ENCODE measurements around the gene DIPK1B.

DIPK1B gene

DNA sequence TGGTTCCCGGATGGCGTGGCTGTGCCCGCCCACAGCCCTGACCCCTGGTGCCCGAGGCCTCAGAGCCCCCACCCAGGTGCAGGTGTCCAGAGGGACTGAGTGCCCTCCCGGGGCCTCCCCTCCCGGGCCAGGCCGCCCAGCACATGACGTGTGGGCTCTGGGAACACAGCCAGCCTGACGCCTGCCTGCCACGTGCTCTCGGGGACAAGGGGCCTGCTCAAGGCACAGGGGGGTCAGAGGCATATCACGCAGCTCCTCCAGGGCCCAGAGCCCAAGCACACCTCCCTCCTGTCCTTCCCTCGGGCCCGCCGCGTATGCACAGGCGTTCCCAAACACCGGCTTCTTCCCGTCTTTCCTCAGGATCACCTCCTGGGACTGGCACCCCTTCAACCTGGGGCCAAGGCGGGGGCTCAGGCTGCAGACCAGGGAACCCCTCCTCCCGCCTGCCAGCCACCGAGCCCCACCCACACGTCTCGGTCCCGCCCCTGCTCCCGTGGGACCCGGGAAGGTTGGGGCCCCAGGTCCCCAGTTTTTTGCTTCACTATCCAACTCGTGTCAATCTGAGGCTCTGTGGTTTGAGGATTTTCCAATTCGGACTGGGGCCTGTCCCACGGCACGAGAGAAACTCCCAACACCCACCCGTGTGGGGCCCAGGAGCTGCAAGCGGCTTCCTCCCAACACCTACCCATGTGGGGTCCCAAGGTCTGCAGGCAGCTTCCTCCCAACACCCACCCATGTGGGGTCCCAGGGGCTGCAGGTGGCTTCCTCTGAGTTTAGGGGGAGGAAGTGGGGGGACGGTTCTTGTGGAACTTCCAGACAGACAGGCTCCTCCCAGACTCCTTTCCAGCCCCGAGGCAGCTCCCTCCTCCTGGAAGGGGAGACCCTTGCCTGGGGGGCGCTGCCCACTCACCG, 28.9 kb downstream of the DIPK1B start:
- DNase-seq: no peak

DNA sequence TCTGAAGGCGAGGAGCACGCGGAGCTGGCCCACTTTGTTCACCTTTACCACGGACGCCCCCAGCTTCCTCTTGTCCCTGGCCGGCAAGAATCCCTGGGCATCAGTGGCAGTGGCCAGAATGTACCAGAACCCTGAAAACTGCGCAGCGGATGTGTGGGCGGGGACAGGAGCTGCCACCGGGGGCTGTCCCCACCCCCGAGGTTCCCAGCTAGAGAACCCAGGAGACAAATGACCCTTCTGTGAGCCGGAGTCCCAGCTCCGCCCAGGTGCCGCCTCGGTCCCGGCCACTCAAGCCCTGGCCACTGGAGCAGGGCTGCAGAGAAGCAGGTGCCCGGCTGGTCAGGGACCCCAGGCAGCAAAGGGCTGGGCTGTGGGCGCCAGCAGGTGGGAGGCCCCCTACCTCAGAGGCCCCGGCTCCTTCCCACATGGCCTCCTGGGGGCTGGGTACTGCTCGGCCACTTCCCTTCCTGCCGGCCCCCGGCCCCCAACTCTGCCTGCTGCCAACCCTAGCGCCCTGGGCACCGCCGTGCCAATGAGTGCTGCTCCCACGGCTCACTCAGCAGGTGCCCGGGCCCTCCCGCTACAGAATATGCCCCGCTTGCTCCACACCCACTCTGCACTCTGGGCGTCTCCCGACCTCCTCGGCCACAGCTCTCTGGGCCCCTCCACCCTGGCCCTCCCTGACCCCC, 29.7 kb downstream of the DIPK1B start:
- no peak for DNase-seq

DNA sequence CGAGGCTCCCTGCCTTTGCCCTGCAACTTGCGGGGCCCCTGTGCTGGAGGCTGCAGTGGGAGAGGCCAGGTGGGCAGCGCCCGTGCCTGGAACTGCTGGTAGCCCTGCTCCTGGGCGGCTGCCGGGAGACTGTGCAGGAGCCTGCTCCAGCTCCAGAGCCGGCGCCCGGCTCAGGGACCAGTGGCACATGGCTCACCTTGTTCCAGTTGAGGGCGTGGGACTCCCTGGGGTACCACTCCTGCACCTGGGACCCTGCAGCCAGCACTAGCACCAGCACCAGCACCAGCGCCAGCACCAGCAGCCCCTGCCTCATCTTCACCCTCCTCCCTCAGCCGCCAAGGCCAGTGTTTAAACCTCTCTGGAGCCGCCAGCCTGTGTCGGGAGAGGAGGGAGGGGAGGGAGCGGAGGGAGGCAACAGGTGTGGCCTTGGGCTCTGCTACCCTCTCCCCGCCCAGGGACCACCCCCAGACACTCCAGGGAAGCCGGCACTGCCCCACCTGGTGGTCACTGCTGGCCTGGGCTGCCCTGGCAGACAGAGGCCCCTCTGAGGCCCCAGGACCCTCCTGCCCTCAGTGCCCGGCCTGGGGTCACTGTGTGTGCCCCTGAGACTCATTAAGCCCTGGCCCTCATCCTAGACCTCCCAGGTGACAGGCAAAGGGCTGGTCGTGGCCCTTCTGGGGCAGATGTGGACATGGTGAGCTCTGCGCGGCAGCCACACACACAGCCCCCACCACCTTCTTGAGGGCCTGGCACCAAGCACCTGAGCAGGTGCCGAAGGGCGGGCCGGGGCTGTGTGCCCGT, 30.4 kb downstream of the DIPK1B start, which contains the start of gene LCN10:
Gene LCN10 (minus strand): TSS at position 350 of the 801 bp plus-strand sequence. CDS start 37 bp downstream, at position 313.
- DNase-seq: no peak

DNA sequence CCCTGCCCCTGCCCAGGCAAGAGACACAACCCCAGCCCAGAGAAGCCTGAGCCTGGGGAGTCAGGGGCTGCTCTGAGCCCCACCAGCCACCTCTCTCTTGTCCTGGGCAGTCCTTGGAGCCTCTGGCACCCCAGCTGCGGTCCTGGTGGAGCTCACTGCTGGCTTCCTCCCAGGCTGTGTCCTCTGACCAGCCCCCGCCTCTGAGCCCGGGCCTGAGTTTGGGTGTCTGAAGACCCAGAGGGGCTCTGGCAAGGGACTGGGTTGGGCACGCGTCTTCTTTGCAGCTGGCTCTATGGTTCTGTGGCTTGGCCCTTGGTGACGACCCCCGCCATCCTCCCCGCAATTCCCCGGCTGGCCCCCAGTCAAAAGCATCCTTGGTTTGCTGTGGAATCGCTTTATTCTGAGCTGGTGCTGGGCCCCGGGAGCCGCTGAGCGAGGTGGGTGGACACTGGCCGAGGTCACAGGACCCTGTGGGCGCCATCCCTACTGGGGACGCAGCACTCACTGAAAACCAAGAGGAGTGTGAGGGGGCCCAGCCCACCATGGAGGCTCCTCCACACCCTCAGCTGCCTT, 31.4 kb downstream of the DIPK1B start:
- DNase-seq: no peak

DNA sequence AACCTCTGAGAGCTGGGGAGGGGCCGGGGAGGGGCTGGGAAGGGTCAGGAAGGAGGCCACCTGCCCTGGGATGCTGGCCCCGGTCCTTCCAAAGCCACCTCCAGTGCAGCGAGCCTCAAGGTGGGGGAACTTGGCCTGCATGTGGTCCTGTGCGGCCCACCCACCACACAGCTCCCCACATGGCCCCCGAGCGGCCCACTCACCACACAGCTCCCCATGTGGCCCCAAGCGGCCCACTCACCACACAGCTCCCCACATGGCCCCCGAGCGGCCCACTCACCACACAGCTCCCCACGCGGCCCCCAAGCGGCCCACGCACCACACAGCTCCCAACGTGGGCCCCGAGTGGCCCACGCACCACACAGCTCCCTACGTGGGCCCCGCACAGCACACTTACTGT, 32.4 kb downstream of the DIPK1B start:
- DNase-seq: no peak

DNA sequence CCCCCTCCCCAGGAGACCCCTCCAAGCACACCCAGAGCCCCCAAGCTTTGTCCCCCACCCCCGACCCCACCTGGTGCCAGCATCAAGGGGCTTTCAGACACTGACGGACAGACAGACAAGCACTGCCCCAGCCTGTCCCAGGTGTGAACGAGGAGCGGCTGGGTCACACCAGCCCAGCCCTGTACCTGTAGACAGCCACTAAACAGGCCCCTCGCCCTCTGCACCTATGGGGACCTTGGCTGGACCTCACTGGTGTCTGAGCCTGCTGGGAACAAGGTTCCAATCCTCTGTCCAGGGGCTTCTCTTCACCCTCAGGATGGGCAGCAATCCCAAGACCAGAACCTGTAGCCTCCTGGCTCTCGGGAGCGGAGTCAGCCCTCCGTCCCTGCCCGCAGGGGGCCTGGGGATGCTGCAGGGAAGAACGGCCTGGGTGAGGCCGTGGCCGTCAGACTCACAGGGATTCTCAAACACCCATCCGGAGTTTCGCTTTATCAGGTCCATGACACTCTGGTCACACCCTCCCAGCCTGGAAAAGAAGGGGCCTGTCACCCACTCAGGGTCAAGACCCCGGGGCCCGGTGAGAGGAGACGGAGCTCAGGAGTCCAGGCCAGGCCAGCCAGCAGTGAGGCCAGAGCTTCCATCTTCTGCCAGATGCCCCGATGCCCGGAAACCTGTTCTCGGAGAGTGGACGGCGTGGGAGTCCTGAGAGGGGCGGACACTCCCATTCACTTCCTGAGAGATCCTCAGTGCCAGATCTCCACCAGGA, 33.2 kb downstream of the DIPK1B start:
- DNase-seq: no peak

DNA sequence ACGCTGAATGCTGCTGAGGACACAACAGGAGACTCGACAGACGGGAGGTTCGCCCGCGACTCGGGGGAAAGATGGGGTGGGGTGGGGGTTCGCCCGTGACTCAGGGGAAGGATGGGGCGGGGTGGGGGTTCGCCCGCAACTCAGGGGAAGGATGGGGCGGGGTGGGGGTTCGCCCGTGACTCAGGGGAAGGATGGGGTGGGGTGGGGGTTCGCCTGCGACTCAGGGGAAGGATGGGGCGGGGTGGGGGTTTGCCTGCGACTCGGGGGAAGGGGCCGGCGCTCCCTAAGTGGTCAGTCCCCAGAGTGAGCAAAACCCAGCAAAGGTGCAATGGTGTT, 33.8 kb downstream of the DIPK1B start:
- no peak for DNase-seq

DNA sequence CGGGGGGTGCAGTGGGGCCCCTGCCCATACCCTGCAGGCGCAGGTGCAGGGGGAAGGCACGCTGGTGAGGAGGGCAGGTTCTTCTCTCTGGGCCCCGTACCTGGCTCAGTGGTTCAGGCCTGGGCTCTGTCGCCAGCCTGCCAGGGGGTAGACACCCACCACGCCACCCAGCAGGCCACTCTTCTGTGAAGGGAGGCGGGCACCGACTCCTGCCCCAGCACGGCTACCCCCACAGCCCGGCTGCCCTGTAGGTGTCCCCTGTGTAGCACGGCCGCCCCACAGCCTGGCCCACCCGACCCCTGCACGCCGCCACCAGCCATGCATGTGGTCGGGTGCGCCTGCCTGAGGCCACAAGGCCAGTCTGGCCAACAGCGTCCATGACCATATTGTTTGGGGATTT, 34.2 kb downstream of the DIPK1B start:
- no peak for DNase-seq

DNA sequence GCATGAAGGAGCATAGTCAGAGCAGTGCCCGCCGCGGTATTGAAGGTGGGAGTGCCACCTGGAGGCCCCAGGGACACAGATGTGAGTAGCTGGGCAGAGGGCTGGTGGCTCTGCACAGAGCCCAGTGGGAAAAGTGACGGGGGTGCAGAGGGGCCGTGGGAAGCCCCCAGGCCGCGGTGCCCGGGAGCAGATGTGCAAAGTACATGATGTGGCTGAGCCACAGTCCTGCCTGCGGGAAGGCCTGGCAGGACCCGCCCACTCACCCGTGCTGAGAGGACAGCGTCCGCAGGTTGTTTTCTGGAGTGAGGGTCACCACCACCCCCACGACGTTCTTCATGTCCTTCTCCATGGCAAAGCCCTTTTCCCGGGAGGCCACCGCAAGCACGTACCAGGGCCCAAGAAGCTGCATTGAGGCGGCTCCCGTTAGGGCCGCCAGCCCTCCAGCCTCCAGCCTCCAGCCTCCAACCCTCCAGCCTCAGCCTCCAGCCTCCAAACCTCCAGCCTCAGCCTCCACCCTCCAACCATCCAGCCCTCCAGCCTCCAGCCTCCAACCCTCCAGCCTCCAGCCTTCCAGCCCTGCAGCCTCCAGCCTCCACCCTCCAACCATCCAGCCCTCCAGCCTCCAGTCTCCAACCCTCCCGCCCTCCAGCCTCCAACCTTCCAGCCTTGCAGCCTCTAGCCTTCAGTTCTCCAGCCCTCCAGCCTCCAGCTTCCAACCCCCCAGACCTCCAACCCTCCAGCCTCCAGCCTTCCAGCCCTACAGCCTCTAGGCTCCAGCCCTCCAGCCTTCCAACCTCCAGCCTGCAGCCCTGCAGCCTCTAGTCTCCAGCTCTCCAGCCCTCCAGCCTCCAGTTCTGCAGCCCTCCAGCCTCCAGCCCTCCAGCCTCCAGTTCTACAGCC, 35.0 kb downstream of the DIPK1B start:
- DNase-seq: no peak

DNA sequence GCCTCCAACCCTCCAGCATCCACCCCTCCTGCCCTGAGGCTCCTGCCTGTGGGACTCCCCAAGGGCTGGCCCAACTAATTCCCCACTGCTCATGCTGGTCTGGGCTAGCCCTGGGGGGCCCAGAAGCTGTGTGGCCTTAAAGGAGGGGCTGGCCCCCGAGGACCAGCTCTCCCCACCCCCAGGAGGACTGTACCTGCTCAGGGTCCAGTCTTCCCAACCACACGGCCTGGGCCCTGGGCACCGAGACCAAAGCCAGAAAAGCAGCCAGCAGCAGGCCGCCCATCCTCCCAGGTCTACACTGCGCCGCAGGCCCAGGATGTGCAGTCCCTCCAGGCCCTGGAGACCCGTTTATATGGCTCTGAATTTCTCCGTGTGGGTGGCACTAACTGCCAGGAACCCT, 35.8 kb downstream of the DIPK1B start, which contains the start of gene LCN6:
Gene LCN6 (minus strand): TSS at position 325 of the 400 bp plus-strand sequence. CDS start 42 bp downstream, at position 283.
- DNase-seq: no peak

DNA sequence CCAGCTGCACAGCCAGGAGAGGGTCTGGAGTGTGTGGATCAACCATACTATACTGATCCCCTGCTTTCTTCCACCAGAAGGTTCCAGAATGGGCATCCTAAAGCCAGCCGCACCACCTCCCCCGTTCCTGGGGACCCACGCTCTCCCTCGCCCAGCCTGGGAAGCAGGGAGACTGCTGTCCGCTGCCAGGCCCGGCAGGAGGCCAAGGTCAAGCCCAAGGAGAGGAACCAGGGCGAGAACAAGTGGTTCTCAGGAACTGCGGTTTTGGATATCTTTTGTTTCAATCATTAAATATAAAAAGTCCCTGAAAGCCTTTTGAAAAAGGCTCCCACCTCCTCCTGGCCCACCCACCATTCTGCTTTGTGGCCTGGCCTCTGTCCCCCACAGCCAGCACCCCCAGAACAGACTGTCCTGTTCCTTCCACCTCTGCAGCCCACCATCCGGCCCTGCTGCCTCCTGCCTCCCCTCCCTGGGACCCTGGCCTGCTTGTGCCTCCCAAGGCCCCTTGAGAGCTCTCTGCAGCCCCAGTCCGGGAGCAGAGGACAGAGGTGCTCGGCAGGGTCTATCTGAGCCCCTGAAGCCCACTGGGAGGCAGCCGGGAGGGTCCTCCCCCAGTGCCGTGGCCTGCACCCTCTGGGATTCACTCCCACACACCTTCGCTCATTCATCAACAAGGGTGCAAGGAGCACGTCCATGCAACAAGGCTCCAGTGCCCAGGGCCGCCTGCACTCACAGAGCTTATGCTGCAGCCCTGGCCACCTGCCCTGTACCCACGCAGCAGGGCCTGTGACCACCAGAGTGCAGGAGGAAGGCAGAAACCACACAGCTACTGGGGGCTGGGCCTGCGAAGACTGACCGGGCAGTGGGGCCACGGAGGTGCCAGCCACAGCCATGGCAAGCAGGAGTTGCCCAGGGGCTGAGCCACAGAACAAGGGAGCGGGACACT, 36.6 kb downstream of the DIPK1B start:
- DNase-seq: no peak

DNA sequence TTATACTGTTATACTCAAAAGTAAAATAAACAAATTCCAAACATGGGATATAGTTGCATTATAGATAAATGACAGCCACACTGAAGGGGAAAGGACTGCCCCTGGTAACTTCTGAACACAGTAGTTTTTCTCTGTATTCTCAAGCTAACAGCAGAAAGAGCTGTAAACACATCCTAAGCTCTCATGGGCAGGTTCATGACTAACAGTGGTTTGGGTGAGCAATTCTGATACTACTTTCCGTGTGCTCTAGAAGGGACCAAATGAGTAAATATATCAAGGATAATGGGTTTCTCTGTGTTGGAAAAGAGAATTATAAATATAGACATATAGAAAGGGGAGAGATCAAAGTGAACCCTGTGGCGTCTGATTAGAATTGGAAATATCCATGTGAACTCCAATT, 38.2 kb downstream of the DIPK1B start:
- no peak for DNase-seq

DNA sequence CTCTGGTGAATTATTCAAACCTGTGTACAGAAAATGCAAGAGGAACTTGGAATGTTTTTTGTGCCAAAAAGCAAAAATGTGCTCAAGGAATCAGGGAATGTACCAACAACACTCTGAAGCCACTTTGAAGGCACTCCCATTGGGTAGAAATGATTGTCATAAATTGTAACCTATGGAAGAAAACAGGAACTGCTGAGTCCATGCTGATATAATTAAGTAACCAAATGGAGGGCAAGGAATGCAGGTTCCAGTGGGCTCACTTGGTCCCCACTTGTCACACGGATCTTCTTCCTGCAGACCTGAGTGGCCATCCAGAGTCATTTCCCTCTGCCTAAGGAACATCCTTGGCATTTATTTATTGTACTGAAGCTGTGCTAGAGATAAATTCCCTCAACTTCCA, 38.9 kb downstream of the DIPK1B start:
- no peak for DNase-seq

DNA sequence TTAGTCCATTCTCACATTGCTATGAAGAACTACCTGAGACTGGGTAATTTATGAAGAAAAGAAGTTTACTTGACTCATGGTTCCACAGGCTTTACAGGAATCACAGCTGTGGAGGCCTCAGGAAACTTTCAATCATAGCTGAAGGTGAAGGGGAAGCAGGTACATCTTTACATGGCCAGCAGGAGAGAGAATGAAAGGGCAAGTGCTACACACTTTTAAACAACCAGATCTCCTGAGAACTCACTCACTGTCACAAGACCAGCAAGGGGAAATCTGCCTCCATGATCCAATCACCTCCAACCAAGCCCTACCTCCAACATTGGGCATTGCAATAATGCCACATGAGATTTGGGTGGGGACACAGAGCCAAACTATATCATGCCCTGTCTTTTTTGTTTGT, 39.4 kb downstream of the DIPK1B start:
- no peak for DNase-seq

DNA sequence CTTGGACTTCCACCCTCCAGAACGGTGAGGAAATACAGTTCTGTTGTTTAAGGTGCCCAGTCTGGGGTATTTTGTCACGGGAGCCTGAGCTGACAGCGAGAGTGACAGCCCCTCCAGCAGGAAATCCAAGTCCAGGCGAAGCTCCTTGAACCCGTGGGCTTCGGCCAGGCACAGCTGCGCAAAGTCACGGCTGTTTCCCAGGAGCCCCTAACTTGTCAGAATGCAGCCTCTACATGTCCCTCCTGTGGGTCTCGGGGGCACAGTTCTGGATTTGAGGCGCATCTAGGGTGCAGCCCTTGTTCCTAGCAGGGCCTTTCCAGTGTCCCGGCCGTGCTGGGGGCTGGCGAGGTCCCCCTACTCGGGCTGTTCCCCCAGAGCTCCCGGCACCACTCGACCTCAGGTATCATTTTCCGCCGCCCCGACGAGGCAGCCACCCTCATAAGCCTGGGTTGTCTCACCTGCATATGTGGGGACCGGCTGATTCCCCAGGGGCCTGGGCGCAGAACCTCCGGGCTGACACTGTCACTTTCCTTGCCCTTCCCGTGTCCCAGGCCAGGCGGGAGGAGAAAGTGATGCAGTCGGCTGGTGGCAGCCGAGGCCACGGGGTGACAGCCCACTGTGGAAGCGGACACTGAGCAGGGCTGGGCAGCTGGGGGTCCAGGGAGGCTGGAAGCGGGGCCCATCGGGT, 41.1 kb downstream of the DIPK1B start:
- DNase-seq: no peak

DNA sequence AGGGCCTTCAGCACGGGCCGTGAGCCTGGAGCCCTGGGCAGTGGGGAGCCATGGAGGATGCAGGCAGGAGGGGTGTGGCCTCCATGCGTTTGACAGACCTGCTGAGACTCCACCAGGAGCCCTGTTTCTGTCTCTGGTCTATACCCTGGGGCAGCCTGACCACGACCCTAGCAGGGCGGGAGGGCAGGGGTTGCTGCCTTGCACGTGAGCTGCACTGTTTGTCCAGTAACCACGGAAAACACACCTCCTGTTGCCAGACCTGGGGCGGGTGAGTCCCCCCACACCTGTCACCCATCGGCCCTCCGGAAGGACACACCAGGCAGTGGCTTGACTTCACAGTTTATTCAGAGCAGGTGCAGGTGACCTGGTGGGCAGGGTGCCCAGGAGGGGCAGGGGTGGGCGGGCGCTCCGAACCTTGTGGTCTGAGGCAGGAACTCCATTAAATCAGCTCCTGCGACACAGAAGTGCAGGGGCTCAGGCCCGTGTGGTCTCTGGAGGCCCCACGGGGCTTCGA, 41.7 kb downstream of the DIPK1B start:
- DNase-seq: no peak

DNA sequence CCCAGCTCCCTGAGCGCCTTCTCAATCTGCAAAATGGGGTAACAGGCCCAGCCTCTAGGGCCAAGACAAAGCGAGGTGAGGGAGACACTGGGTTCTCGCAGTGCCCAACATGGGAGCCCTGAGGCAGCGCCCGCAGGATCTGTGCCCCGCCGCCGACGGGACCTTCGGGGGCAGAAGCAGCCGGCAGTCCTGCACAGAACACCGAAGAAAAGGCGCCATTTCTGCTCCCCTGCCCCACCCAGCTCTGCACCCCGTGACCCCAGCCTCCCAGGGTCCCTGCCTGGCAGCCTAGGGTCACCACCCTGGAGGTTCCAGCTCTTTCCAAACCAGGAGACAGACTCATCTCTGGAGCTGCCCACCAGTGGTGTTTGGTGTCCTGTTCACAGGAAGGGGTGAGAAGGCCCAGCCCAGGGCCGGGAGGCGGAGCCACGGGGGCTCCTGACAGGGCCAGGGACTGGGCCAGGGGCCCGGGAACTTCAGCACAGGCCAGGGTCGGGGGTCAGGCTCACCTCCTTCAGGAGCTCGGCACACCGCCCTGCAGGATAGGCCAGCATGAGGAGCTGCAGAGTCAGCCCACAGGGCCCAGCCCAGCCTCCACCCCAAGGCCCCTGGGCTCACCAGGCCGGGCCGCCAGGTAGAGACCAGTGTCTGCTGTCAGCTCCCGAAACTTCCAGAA, 42.4 kb downstream of the DIPK1B start:
- DNase-seq: no peak

Data from MV-4-11 (cell line).